Endodermal cell (in vitro differentiated cells): ENCODE data around the gene CFAP77. TPM values are rescaled to one million over a fixed set of nuclear protein-coding genes. Genes with fewer than 3 reads are reported as not detected.

ENCODE experiments used
- DNase-seq: peaks from one replicate; pipeline ENCODE4 v3.0.0-alpha.2; 2017
- H3K27ac ChIP-seq: 2 replicates; pipeline ENCODE4 v1.5.1; 2013; ENCODE audit warnings: mild to moderate bottlenecking, low read depth, low read length, moderate library complexity
- H3K27me3 ChIP-seq: 2 replicates; pipeline ENCODE4 v1.6.1; 2013; ENCODE audit warnings: mild to moderate bottlenecking, low read length, moderate library complexity; ENCODE audit not compliant: insufficient read depth, control insufficient read depth, poor library complexity, severe bottlenecking
- H3K36me3 ChIP-seq: 2 replicates; pipeline ENCODE4 v1.7.0; 2013; ENCODE audit warnings: mild to moderate bottlenecking, low read length, moderate library complexity; ENCODE audit not compliant: control insufficient read depth, insufficient read depth
- H3K4me1 ChIP-seq: one replicate; pipeline ENCODE4 v1.7.0; 2013; ENCODE audit warnings: low read length; ENCODE audit not compliant: control insufficient read depth, insufficient read depth
- H3K4me3 ChIP-seq: 2 replicates; pipeline ENCODE4 v1.5.1; 2013; ENCODE audit warnings: mild to moderate bottlenecking, low read length, moderate library complexity
- H3K9ac ChIP-seq: 2 replicates; pipeline ENCODE4 v1.6.1; 2013; ENCODE audit warnings: mild to moderate bottlenecking, low read length, moderate library complexity; ENCODE audit not compliant: poor library complexity, severe bottlenecking; ENCODE audit errors: extremely low read depth
- H3K9me3 ChIP-seq: 2 replicates; pipeline ENCODE4 v1.6.1; 2013; ENCODE audit warnings: mild to moderate bottlenecking, low read length, moderate library complexity; ENCODE audit not compliant: control insufficient read depth
- H3K27ac Mint-ChIP-seq: 2 replicates; pipeline ENCODE4 v1.8.0; 2020; ENCODE audit warnings: mixed read lengths
- H3K27me3 Mint-ChIP-seq: 2 replicates; pipeline ENCODE4 v1.8.0; 2021; ENCODE audit warnings: mild to moderate bottlenecking, mixed read lengths; ENCODE audit not compliant: insufficient read depth
- H3K36me3 Mint-ChIP-seq: 2 replicates; pipeline ENCODE4 v1.8.0; 2020; ENCODE audit warnings: low read depth, mixed read lengths
- H3K4me1 Mint-ChIP-seq: 2 replicates; pipeline ENCODE4 v1.8.0; 2020; ENCODE audit warnings: mixed read lengths
- H3K4me3 Mint-ChIP-seq: 2 replicates; pipeline ENCODE4 v1.8.0; 2020; ENCODE audit warnings: mild to moderate bottlenecking, moderate library complexity, mixed read lengths
- H3K9me3 Mint-ChIP-seq: 2 replicates; pipeline ENCODE4 v1.8.0; 2020; ENCODE audit warnings: mild to moderate bottlenecking, mixed read lengths
- WGBS, 2 experiments: methylation state at CpG; one replicate each; pipeline versions ENCODE4 v1.1.5 to v1.1.7; 2013; ENCODE audit warnings: missing lambda C conversion rate in 2 of 2, mixed read lengths in 1 of 2; ENCODE audit not compliant: insufficient coverage in 1 of 2, insufficient read length in 1 of 2; 5-methylcytosine and 5-hydroxymethylcytosine counted together
- total RNA-seq, 2 donors: library from RNA; stranded (reverse); fragmentation: NEBNext Ultra II Directional in 1 of 2; extraction: Animal tissue kit (Norgen Biotek cat#: 25700) in 1 of 2; gene quantifications; 2 replicates in 1 of 2; 3 replicates in 1 of 2; pipeline ENCODE4 v1.2.1, GENCODE V29; 2021
- TF ChIP-seq, protein P1 (sequence below): fragments of 200-600 bp; sonication (generic); conservative IDR thresholded peaks from 2 replicates; pipeline ENCODE4 v1.5.0; 2021; ENCODE audit warnings: antibody characterized with exemption, mild to moderate bottlenecking

Gene CFAP77
- total RNA-seq, 2 donors from 2014 or later = 1.7 to 2.2 TPM

DNA sequence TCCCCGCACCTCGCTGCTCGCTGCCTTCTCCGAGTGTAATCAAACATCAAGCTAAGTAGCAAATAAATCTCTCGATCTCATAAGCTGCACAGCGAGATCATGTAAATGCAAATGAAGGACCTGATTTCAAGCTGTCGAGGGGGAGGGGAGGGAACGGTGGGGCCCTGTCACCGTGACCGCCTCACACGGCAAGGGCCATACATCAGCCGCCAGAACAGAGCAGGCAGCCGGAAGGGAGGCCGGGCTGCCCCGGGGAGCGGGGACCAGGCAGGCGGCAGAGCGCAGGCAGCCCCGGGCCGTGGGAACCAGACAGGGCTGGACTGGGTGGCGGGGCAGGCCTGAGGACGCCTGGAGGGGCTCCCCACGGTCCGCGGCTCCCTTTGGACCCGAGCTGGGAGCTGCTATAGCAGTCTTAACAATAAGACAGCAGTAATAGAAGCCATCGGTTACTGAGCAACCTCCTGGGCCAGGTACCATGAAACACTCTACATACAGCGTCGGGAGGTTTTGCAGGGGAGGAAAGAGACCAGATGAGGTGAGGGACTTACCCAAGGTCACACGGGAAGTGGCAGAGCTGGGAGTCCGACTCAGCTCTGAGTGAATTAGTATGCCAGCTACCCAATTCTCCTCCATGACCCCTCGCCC is 76.8 kb downstream of the CFAP77 start:
- no peak overlapping the region for H3K4me3 ChIP-seq
- no peaks in the 10 kb centered on the region for H3K4me1 ChIP-seq
- TF ChIP-seq, protein P1, sequence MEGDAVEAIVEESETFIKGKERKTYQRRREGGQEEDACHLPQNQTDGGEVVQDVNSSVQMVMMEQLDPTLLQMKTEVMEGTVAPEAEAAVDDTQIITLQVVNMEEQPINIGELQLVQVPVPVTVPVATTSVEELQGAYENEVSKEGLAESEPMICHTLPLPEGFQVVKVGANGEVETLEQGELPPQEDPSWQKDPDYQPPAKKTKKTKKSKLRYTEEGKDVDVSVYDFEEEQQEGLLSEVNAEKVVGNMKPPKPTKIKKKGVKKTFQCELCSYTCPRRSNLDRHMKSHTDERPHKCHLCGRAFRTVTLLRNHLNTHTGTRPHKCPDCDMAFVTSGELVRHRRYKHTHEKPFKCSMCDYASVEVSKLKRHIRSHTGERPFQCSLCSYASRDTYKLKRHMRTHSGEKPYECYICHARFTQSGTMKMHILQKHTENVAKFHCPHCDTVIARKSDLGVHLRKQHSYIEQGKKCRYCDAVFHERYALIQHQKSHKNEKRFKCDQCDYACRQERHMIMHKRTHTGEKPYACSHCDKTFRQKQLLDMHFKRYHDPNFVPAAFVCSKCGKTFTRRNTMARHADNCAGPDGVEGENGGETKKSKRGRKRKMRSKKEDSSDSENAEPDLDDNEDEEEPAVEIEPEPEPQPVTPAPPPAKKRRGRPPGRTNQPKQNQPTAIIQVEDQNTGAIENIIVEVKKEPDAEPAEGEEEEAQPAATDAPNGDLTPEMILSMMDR = no peak
- peak overlapping the region; percentile 80 for H3K27ac ChIP-seq
- H3K4me3 Mint-ChIP-seq = no peak overlapping the region
- DNase-seq = no peak
- no peaks in the 10 kb centered on the region for H3K36me3 Mint-ChIP-seq
- no peak overlapping the region for H3K27ac Mint-ChIP-seq
- H3K9me3 Mint-ChIP-seq = peaks cover 2% of the 10 kb centered on the region
- H3K27me3 Mint-ChIP-seq = peaks cover 2% of the 10 kb centered on the region
- H3K27me3 ChIP-seq = no peaks in the 10 kb centered on the region
- H3K36me3 ChIP-seq = no peaks in the 10 kb centered on the region
- H3K9ac ChIP-seq = no peak overlapping the region
- 73 to 84% methylated on average over 22 to 32 of the region's 32 CpGs for WGBS, 2 experiments
- no peaks in the 10 kb centered on the region for H3K9me3 ChIP-seq
- H3K4me1 Mint-ChIP-seq = peaks cover 15% of the 10 kb centered on the region

- H3K27ac ChIP-seq = peak overlapping the region; percentile 80
- no peaks in the 10 kb centered on the region for H3K27me3 ChIP-seq
- Mint-ChIP-seq H3K27ac (no peak overlapping the region), H3K4me3 (no peak overlapping the region), H3K27me3 (peaks cover 3% of the 10 kb centered on the region), H3K4me1 (peaks cover 15% of the 10 kb centered on the region), H3K9me3 (peaks cover 3% of the 10 kb centered on the region), H3K36me3 (no peaks in the 10 kb centered on the region)
- H3K9me3 ChIP-seq = no peaks in the 10 kb centered on the region
- no peaks in the 10 kb centered on the region for H3K36me3 ChIP-seq
- no peak overlapping the region for H3K9ac ChIP-seq
- DNase-seq = no peak
- TF ChIP-seq, protein P1 = no peak
- H3K4me1 ChIP-seq = no peaks in the 10 kb centered on the region
- 95 to 96% methylated on average over 5 to 7 of the region's 7 CpGs for WGBS, 2 experiments
- H3K4me3 ChIP-seq = no peak overlapping the region
These were observed 77.4 kb downstream of the CFAP77 start for GRCh38 chr9:132487351-132487791.

DNA sequence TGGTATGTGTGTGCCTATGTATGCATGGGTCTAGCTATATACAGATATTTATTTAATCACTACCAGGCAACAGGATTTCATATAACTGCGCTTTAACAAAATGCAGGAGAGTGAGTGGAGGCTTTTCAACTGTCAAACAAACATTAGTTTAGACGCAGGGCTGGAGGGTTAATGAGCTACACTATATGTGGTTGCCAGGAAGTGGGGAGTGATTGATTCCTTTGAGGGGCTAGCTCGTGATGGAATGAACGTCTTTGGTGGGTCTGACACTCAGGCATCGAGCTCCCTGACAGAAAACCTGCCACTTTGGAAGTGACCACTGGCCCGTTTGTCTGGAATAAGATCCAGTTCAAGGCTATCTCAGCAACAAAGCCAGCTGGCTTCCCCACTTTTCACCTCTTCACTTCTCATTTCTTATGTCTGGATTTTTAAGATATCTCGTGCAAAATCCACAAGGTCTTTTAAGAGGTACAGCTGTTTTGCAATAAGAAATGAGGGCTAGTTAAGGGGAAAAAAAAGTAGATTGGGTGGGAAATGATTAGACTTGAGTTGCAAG is 78.0 kb downstream of the CFAP77 start:
- H3K4me1 ChIP-seq = no peaks in the 10 kb centered on the region
- Mint-ChIP-seq H3K36me3 (peaks cover 2% of the 10 kb centered on the region), H3K4me1 (peaks cover 15% of the 10 kb centered on the region), H3K27ac (no peak overlapping the region), H3K4me3 (no peak overlapping the region), H3K9me3 (peaks cover 10% of the 10 kb centered on the region), H3K27me3 (peaks cover 4% of the 10 kb centered on the region)
- H3K27me3 ChIP-seq = no peaks in the 10 kb centered on the region
- H3K9me3 ChIP-seq = peaks cover 6% of the 10 kb centered on the region
- DNase-seq = no peak
- no peak overlapping the region for H3K9ac ChIP-seq
- no peak overlapping the region for H3K27ac ChIP-seq
- no peaks in the 10 kb centered on the region for H3K36me3 ChIP-seq
- 72 to 88% methylated on average over 4 to 7 of the region's 7 CpGs for WGBS, 2 experiments
- TF ChIP-seq, protein P1 = no peak
- no peak overlapping the region for H3K4me3 ChIP-seq
